ENCODE data around the gene ITGB5. TPM values are rescaled to one million over a fixed set of nuclear protein-coding genes. Genes with fewer than 3 reads are reported as not detected.
"Not testable (repeated sequence)": the region's sequence is repeated elsewhere in the genome, so short reads cannot be mapped to it uniquely, and the experiment has no call there.

Gene ITGB5
- total RNA-seq, 2 donors from 2014 or later, result 86.1 to 119 TPM

- DNase-seq (no peak), ATAC-seq (no peak)
- intact Hi-C loops (cut with DNase I), result loop anchor here in 1 of 2 donors (10.0 kb wide), 1 partner anchor 225 kb away; no protein-coding TSS in a partner anchor
These were observed 117.7 kb downstream of the ITGB5 start for GRCh38 chr3:124769462-124769861.

- intact Hi-C loops (cut with DNase I), result loop anchor here in 1 of 2 donors (10.0 kb wide), 1 partner anchor 226 kb away; no protein-coding TSS in a partner anchor
- ATAC-seq (peak in 1 of 2 donors; percentile 9), DNase-seq (no peak)
These were observed 118.4 kb downstream of the ITGB5 start for GRCh38 chr3:124768812-124769211.

- intact Hi-C loops (cut with DNase I), result loop anchor here in 1 of 2 donors (10.0 kb wide), 1 partner anchor 227 kb away; no protein-coding TSS in a partner anchor
- ATAC-seq (no peak), DNase-seq (no peak)
These were observed 119.5 kb downstream of the ITGB5 start for GRCh38 chr3:124767691-124768090.

GRCh38 chr3:124767264-124767663 is 119.9 kb downstream of the ITGB5 start:
- intact Hi-C loops (cut with DNase I), result loop anchor here in 1 of 2 donors (10.0 kb wide), 1 partner anchor 228 kb away; no protein-coding TSS in a partner anchor
- ATAC-seq (no peak), DNase-seq (no peak)

- intact Hi-C loops (cut with DNase I), result loop anchor here in 1 of 2 donors (10.0 kb wide), 1 partner anchor 228 kb away; no protein-coding TSS in a partner anchor
- ATAC-seq (no peak), DNase-seq (no peak)
These were observed 120.8 kb downstream of the ITGB5 start for GRCh38 chr3:124766113-124767095.

- intact Hi-C loops (cut with DNase I), result loop anchor here in 1 of 2 donors (10.0 kb wide), 1 partner anchor 229 kb away; no protein-coding TSS in a partner anchor
- DNase-seq, result no peak
- ATAC-seq, result no peak
These were observed 121.8 kb downstream of the ITGB5 start for GRCh38 chr3:124765197-124765840.

- ATAC-seq (no peak), DNase-seq (no peak)
- intact Hi-C loops (cut with DNase I), result loop anchor here in 1 of 2 donors (10.0 kb wide), 1 partner anchor 230 kb away; no protein-coding TSS in a partner anchor
These were observed 122.4 kb downstream of the ITGB5 start for GRCh38 chr3:124764746-124765145.

GRCh38 chr3:124763644-124764358 is 123.4 kb downstream of the ITGB5 start:
- no peak for DNase-seq
- ATAC-seq, result no peak
- intact Hi-C loops (cut with DNase I), result loop anchor here in 1 of 2 donors (10.0 kb wide), 1 partner anchor 231 kb away; no protein-coding TSS in a partner anchor

- intact Hi-C loops (cut with DNase I), result loop anchor here in 1 of 2 donors (10.0 kb wide), 1 partner anchor 232 kb away; no protein-coding TSS in a partner anchor
- ATAC-seq, result no peak
- DNase-seq, result no peak
These were observed 124.0 kb downstream of the ITGB5 start for GRCh38 chr3:124763206-124763605.

- ATAC-seq (no peak), DNase-seq (no peak)
- intact Hi-C loops (cut with DNase I), result loop anchor here in 1 of 2 donors (10.0 kb wide), 1 partner anchor 232 kb away; no protein-coding TSS in a partner anchor
These were observed 124.5 kb downstream of the ITGB5 start for GRCh38 chr3:124762661-124763011.

GRCh38 chr3:124761935-124762660 is 125.1 kb downstream of the ITGB5 start:
- DNase-seq, result no peak
- intact Hi-C loops (cut with DNase I), result loop anchor here (1.0 to 10.0 kb wide), 3 partner anchors 139 to 233 kb away; no protein-coding TSS in a partner anchor
- no peak for ATAC-seq

- peak; percentile 93 for DNase-seq
- ATAC-seq, result peak; percentile 90 to 91
These were observed 125.8 kb downstream of the ITGB5 start for GRCh38 chr3:124761250-124761796.

GRCh38 chr3:124760601-124761000 is 126.6 kb downstream of the ITGB5 start:
- intact Hi-C loops (cut with DNase I), result loop anchor here (2.0 to 10.0 kb wide), 2 partner anchors 140 to 234 kb away; no protein-coding TSS in a partner anchor
- ATAC-seq (peak; percentile 61 to 73), DNase-seq (no peak)

More at GRCh38 chr3:124761250-124761796, 125.8 kb downstream of the ITGB5 start:
- intact Hi-C loops (cut with DNase I), result loop anchor here (1.0 to 10.0 kb wide), 3 partner anchors 139 to 233 kb away; no protein-coding TSS in a partner anchor

- intact Hi-C loops (cut with DNase I), result loop anchor here (2.0 to 10.0 kb wide), 2 partner anchors 141 to 235 kb away; no protein-coding TSS in a partner anchor
- DNase-seq (no peak), ATAC-seq (peak in 1 of 2 donors; percentile 3)
These were observed 127.3 kb downstream of the ITGB5 start for GRCh38 chr3:124759666-124760401.

GRCh38 chr3:124758851-124759635 is 128.1 kb downstream of the ITGB5 start:
- ATAC-seq (no peak), DNase-seq (no peak)
- intact Hi-C loops (cut with DNase I), result no loop called here

- ATAC-seq; intact Hi-C loops (cut with DNase I); DNase-seq: not testable (repeated sequence)
These were observed 129.2 kb downstream of the ITGB5 start for GRCh38 chr3:124757926-124758325.
